Suppressor macrophage treated with lipopolysaccharide for 4 hours (primary cell): Measurements from ENCODE around the gene FAM222A.

Experiments
- DNase-seq: peaks from one replicate; pipeline ENCODE4 v3.0.0-alpha.2; 2020

The FAM222A gene

GRCh38 chr12:109713187-109714070, at the start of gene FAM222A:
Gene FAM222A (plus strand): TSS chr12:109713825. CDS start chr12:109744147, 30,322 bp downstream.
- peak; percentile 98 for DNase-seq

- no peak for DNase-seq
These were observed 49.2 kb upstream of the FAM222A start for GRCh38 chr12:109664402-109664801.

GRCh38 chr12:109666068-109666467, 47.6 kb upstream of the FAM222A start:
- DNase-seq: no peak

- no peak for DNase-seq
These were observed 42.9 kb upstream of the FAM222A start for GRCh38 chr12:109670731-109671130.

GRCh38 chr12:109671502-109671901, 42.1 kb upstream of the FAM222A start:
- no peak for DNase-seq

- DNase-seq: no peak
These were observed 40.2 kb upstream of the FAM222A start for GRCh38 chr12:109673379-109673778.

GRCh38 chr12:109673884-109674283, 39.7 kb upstream of the FAM222A start:
- DNase-seq: no peak

- no peak for DNase-seq
These were observed 38.2 kb upstream of the FAM222A start for GRCh38 chr12:109675411-109675810.

GRCh38 chr12:109677279-109677691, 36.3 kb upstream of the FAM222A start:
- no peak for DNase-seq

- no peak for DNase-seq
These were observed 34.9 kb upstream of the FAM222A start for GRCh38 chr12:109678719-109679118.

- peak; percentile 28 for DNase-seq
These were observed 33.9 kb upstream of the FAM222A start for GRCh38 chr12:109679501-109680263.

- DNase-seq: peak; percentile 60
These were observed 33.2 kb upstream of the FAM222A start for GRCh38 chr12:109680264-109681005.

- no peak for DNase-seq
These were observed 31.5 kb upstream of the FAM222A start for GRCh38 chr12:109681986-109682707.

- DNase-seq: no peak
These were observed 30.9 kb upstream of the FAM222A start for GRCh38 chr12:109682708-109683060.

- no peak for DNase-seq
These were observed 30.3 kb upstream of the FAM222A start for GRCh38 chr12:109683316-109683715.

- no peak for DNase-seq
These were observed 27.8 kb upstream of the FAM222A start for GRCh38 chr12:109685574-109686447.

GRCh38 chr12:109686523-109686922, 27.1 kb upstream of the FAM222A start:
- no peak for DNase-seq

GRCh38 chr12:109687250-109687649, 26.4 kb upstream of the FAM222A start:
- DNase-seq: no peak

- peak; percentile 72 for DNase-seq
These were observed 24.2 kb upstream of the FAM222A start for GRCh38 chr12:109689426-109689825.

- DNase-seq: no peak
These were observed 20.5 kb upstream of the FAM222A start for GRCh38 chr12:109693160-109693559.
